Measurements from ENCODE around the gene UNC79. TPM values are rescaled to one million over a fixed set of nuclear protein-coding genes. Genes with fewer than 3 reads are reported as not detected.

The UNC79 gene
- total and polyA plus RNA-seq, 2 experiments from 2014 or later = 0.04 TPM; not detected in 1

DNA sequence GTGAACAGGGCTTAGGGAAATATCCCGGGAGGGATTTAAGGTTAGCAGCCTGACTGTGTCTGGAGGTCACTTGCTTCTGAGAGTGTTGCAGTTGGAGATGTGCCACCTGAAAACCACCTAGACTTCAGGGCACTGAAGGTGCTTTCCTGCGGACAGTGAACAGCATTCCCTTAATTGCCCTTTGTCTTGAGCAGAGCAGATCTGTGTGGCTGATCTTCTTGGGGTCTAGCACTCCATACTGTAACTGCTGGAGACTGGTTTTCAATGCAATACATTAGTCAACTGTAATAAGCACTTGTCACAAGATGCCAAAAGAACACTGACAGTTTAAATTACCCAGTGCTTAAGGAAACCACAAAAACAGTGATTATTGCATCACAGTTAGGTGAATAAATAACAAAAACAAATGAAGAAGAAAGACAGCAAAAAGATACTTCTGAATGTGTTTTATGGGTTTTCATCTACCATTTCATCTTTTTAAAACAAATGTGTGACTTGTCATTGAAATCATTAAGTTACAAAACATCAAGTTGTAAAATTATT, 245.7 kb downstream of the UNC79 start:
- Histone ChIP-seq H3K9ac (no peak overlapping the region), H3K4me2 (ENCODE audit: unreplicated experiment) (no peak overlapping the region), H3K4me3 (no peak overlapping the region), H3K36me3 (ENCODE audit: low read depth) (no peaks in the 10 kb centered on the region), H3K4me1 (ENCODE audit: insufficient read depth) (no peaks in the 10 kb centered on the region), H3K9me2 (ENCODE audit: insufficient read depth) (no peaks in the 10 kb centered on the region), H2AFZ (no peak overlapping the region), H3K9me3 (ENCODE audit: low read depth) (no peaks in the 10 kb centered on the region), H4K20me1 (ENCODE audit: insufficient read depth) (no peaks in the 10 kb centered on the region), H3K27ac (no peak overlapping the region), H3K79me2 (ENCODE audit: insufficient read depth) (no peaks in the 10 kb centered on the region), H3K27me3 (replicated peaks; ENCODE audit: insufficient read depth) (no peaks in the 10 kb centered on the region), H3F3A (ENCODE audit: insufficient read depth) (no peaks in the 10 kb centered on the region)
- in situ Hi-C loops (cut with MboI) = no loop called here
- WGBS, 2 experiments (ENCODE audit: low coverage in 1 of 2, low lambda C conversion rate in 2 of 2, missing lambda C conversion rate in 2 of 2) = 38 to 52% methylated on average over 2 of the region's 2 CpGs
- DNase-seq = no peak
- TF ChIP-seq EZH2 (IDR thresholded peaks at IDR 0.05; ENCODE audit: insufficient read depth, poor library complexity, severe bottlenecking) (no peak), EZH2phosphoT487 (IDR thresholded peaks at IDR 0.05; ENCODE audit: insufficient read depth, low read depth) (no peak)

DNA sequence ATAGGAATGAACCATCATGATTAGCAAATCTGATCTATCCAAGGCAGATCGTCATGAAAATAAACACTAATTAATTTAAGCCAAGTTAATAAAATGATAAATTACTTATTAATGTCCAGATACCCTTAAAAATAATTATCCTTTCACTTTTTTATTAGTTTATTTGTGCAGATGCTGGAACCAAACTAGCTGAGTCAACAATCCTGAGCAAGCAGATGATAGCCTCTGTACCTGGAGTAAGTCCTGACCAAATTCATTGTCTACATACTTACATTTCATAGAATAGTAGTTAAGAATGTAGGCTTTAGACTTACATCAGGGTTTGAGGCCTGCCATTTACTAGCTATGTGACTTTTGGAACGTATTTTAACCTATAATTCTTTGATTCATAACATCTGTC, 251.7 kb downstream of the UNC79 start:
- in situ Hi-C loops (cut with MboI) = no loop called here
- H3K79me2 ChIP-seq (ENCODE audit: insufficient read depth) = no peaks in the 10 kb centered on the region
- WGBS, 2 experiments (ENCODE audit: low coverage in 1 of 2, low lambda C conversion rate in 2 of 2, missing lambda C conversion rate in 2 of 2) = 36 to 37% methylated on average over 2 of the region's 2 CpGs

DNA sequence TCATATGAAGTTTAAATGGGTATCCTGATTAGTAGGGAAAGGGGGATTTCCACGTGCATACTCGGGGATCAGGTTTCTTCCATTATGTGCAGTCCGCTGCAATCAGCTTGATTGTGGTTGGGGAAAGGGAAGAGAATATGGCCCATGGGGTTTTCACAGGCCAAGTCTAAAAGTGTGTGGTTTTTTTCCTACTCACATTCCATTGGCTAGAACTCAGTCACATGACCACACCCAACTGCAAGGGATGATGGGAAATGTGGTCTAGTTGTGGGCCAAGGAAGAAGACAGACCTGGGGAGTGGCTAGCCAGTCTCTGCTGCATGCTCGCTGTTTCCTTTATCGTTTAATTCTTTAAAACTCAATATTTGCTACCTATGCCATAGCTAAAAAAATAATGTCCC, 252.5 kb downstream of the UNC79 start:
- Histone ChIP-seq H4K20me1 (ENCODE audit: insufficient read depth) (no peaks in the 10 kb centered on the region), H3K4me2 (ENCODE audit: unreplicated experiment) (no peak overlapping the region), H3K27ac (no peak overlapping the region), H3K9me3 (ENCODE audit: low read depth) (no peaks in the 10 kb centered on the region), H2AFZ (no peak overlapping the region), H3K9me2 (ENCODE audit: insufficient read depth) (no peaks in the 10 kb centered on the region), H3K4me1 (ENCODE audit: insufficient read depth) (no peaks in the 10 kb centered on the region), H3F3A (ENCODE audit: insufficient read depth) (no peaks in the 10 kb centered on the region), H3K4me3 (no peak overlapping the region), H3K27me3 (replicated peaks; ENCODE audit: insufficient read depth) (no peaks in the 10 kb centered on the region), H3K9ac (no peak overlapping the region), H3K36me3 (ENCODE audit: low read depth) (no peaks in the 10 kb centered on the region), H3K79me2 (ENCODE audit: insufficient read depth) (no peaks in the 10 kb centered on the region)
- TF ChIP-seq EZH2 (IDR thresholded peaks at IDR 0.05; ENCODE audit: insufficient read depth, poor library complexity, severe bottlenecking) = no peak
- no peak for TF ChIP-seq EZH2phosphoT487 (IDR thresholded peaks at IDR 0.05; ENCODE audit: insufficient read depth, low read depth)
- in situ Hi-C loops (cut with MboI) = no loop called here
- 29 to 32% methylated on average over 5 of the region's 5 CpGs for WGBS, 2 experiments (ENCODE audit: low coverage in 1 of 2, low lambda C conversion rate in 2 of 2, missing lambda C conversion rate in 2 of 2)
- peak; percentile 5 for DNase-seq

More for the DNA sequence above, 251.7 kb downstream of the UNC79 start:
- Histone ChIP-seq H3K4me1 (ENCODE audit: insufficient read depth) (no peaks in the 10 kb centered on the region), H3K27ac (no peak overlapping the region), H3K27me3 (replicated peaks; ENCODE audit: insufficient read depth) (no peaks in the 10 kb centered on the region), H3F3A (ENCODE audit: insufficient read depth) (no peaks in the 10 kb centered on the region), H3K9me2 (ENCODE audit: insufficient read depth) (no peaks in the 10 kb centered on the region), H3K36me3 (ENCODE audit: low read depth) (no peaks in the 10 kb centered on the region), H3K9me3 (ENCODE audit: low read depth) (no peaks in the 10 kb centered on the region), H3K9ac (no peak overlapping the region), H4K20me1 (ENCODE audit: insufficient read depth) (no peaks in the 10 kb centered on the region), H2AFZ (no peak overlapping the region), H3K4me2 (ENCODE audit: unreplicated experiment) (no peak overlapping the region), H3K4me3 (no peak overlapping the region)
- TF ChIP-seq EZH2phosphoT487 (IDR thresholded peaks at IDR 0.05; ENCODE audit: insufficient read depth, low read depth) (no peak), EZH2 (IDR thresholded peaks at IDR 0.05; ENCODE audit: insufficient read depth, poor library complexity, severe bottlenecking) (no peak)
- DNase-seq = no peak

DNA sequence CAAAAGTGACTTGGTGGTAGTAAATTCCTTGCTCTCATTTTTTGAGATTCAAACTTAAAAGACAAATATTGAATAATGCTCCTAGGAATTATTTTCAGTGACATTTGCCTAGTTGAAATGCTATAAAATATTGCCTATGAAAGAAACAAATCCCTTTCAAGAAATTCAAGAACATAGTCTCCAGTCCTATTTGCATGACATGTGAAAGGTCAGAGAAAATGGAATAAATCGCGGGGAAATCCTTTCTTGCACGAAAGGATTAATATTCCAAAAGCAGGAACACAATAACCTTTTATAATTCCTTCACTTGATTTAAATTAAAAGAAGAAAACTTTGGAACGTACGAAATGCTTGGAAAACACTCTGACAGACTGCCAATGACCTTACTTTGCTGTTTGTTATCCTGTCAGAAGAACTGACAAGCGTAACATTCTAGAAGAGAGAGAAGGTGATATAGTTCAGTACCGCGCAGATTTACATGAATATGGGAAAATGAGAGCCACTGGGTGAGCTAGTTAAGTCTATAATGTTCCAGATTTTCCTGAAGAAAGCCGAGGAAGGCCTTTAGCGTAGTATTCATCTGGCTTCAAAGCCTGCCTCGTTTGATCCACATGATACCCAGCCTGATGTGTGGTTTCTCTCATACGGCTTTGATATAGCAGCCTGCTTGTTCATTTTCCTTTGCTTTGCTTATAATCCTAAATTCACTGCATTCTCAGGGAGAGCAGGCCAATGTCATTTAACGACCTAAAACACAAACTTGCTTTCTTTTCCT, 254.6 kb downstream of the UNC79 start:
- H3K27ac ChIP-seq = no peak overlapping the region
- no peaks in the 10 kb centered on the region for H3F3A ChIP-seq (ENCODE audit: insufficient read depth)
- H3K36me3 ChIP-seq (ENCODE audit: low read depth) = no peaks in the 10 kb centered on the region
- DNase-seq = no peak
- H3K9me2 ChIP-seq (ENCODE audit: insufficient read depth) = no peaks in the 10 kb centered on the region
- 55 to 65% methylated on average over 13 of the region's 13 CpGs for WGBS, 2 experiments (ENCODE audit: low coverage in 1 of 2, low lambda C conversion rate in 2 of 2, missing lambda C conversion rate in 2 of 2)
- no peak overlapping the region for H3K4me3 ChIP-seq
- no peaks in the 10 kb centered on the region for H3K9me3 ChIP-seq (ENCODE audit: low read depth)
- TF ChIP-seq EZH2phosphoT487 (IDR thresholded peaks at IDR 0.05; ENCODE audit: insufficient read depth, low read depth) (no peak), EZH2 (IDR thresholded peaks at IDR 0.05; ENCODE audit: insufficient read depth, poor library complexity, severe bottlenecking) (no peak)
- H3K4me1 ChIP-seq (ENCODE audit: insufficient read depth) = no peaks in the 10 kb centered on the region
- H3K9ac ChIP-seq = no peak overlapping the region
- in situ Hi-C loops (cut with MboI) = no loop called here
- H3K4me2 ChIP-seq (ENCODE audit: unreplicated experiment) = no peak overlapping the region
- no peak overlapping the region for H2AFZ ChIP-seq
- no peaks in the 10 kb centered on the region for H4K20me1 ChIP-seq (ENCODE audit: insufficient read depth)
- H3K79me2 ChIP-seq (ENCODE audit: insufficient read depth) = no peaks in the 10 kb centered on the region
- H3K27me3 ChIP-seq (replicated peaks; ENCODE audit: insufficient read depth) = no peaks in the 10 kb centered on the region
